OCI-LY1 (cell line): ENCODE results near the gene SCAMP3.
"Not testable (repeated sequence)": the region's sequence is repeated elsewhere in the genome, so short reads cannot be mapped to it uniquely, and the experiment has no call there.

Experiments used
- EZH2 ChIP-seq: fragments of 200-600 bp; sonication (generic), shearing (Covaris generic); IDR thresholded peaks from 2 replicates; pipeline ENCODE4 v1.8.0; 2017; ENCODE audit warnings: borderline replicate concordance, mixed run types, mild to moderate bottlenecking, antibody characterized with exemption, low read length, moderate library complexity, mixed read lengths
- TF ChIP-seq, protein P1 (sequence below): fragments of 200-600 bp; sonication (generic), shearing (Covaris generic); IDR thresholded peaks from 2 replicates; pipeline ENCODE4 v1.5.1; 2017; ENCODE audit warnings: mild to moderate bottlenecking, antibody characterized with exemption, low read length, moderate library complexity, mixed read lengths

DNA sequence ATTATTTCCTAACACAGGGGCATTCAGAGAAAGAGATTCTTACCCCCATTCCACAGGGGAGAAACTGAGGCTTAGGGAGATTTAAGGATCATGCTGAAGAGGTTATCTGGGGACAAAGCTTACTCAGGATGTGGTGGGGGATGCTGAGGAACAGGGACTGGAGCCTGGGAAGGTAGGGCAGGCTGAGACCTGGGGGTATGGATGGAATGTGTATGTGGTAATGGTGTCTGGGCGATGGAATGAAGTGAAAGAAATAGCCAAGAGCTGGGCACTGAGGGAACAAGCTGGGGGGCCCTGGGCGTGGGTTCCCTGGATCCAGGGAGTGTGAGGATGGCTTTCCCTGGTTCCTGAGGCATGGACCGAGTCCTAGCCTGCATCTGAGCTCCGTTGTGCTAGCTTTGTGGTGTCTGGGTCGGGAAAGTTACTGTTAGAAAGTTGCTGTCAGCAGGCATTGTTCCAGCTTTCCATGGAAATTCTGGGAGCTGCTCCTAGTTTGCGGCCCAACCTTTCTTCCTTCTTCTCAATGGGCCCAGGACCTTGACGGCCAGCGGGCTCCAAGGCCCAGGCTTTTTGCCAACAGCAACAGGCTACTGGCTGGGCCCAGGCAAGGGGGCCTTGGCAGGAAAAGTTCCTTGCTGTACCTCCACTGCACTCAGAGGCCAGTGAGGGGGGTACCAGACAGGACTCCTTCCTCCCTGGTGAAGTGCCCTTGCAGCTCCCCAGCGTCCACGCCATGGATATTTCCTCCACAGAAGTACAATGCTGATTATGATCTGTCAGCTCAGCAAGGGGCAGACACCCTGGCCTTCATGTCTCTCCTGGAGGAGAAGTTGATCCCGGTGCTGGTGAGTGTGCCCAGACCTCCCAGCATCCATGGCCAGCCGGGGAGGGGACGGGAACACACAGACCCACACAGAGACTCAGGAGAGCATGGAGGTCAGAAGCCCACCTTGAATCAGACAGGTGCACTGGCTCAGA, 29.9 kb downstream of the SCAMP3 start:
- TF ChIP-seq, protein P1, sequence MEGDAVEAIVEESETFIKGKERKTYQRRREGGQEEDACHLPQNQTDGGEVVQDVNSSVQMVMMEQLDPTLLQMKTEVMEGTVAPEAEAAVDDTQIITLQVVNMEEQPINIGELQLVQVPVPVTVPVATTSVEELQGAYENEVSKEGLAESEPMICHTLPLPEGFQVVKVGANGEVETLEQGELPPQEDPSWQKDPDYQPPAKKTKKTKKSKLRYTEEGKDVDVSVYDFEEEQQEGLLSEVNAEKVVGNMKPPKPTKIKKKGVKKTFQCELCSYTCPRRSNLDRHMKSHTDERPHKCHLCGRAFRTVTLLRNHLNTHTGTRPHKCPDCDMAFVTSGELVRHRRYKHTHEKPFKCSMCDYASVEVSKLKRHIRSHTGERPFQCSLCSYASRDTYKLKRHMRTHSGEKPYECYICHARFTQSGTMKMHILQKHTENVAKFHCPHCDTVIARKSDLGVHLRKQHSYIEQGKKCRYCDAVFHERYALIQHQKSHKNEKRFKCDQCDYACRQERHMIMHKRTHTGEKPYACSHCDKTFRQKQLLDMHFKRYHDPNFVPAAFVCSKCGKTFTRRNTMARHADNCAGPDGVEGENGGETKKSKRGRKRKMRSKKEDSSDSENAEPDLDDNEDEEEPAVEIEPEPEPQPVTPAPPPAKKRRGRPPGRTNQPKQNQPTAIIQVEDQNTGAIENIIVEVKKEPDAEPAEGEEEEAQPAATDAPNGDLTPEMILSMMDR = not testable (repeated sequence)
- not testable (repeated sequence) for TF ChIP-seq EZH2
